HEK293 (cell line): ENCODE results near the gene ANAPC2.
A peak's percentile ranks its signal among the peaks of the same experiment; 100 is the strongest.

Experiments used
- CTCF ChIA-PET: fragments of 350-600 bp; formaldehyde crosslinking; extraction: SDS; loops from one replicate; lab custom pipeline; 2021; ENCODE audit warnings: antibody characterized with exemption; lab: Yijun Ruan, JAX
- POLR2A ChIA-PET: fragments of 300-600 bp; formaldehyde crosslinking; extraction: SDS; loops from one replicate; lab custom pipeline; 2020; ENCODE audit warnings: antibody characterized with exemption, inconsistent platforms; lab: Yijun Ruan, JAX
- H3K27ac ChIP-seq: fragments of 200-500 bp; sonication (Bioruptor generic); 2 replicates; pipeline ENCODE4 v1.5.1; 2014; ENCODE audit warnings: low read depth, low read length, control low read depth, inconsistent platforms; ENCODE audit errors: extremely low read depth
- H3K36me3 ChIP-seq, 2 experiments: fragments of 200-500 bp in 1 of 2; sonication (Bioruptor generic) in 1 of 2; 1 replicate in 1 of 2; 2 replicates in 1 of 2; pipeline ENCODE4 v1.5.1; 2014 to 2017; ENCODE audit warnings: inconsistent platforms in 2 of 2, low read length in 2 of 2; ENCODE audit not compliant: control insufficient read depth in 2 of 2, insufficient read depth in 1 of 2
- H3K4me1 ChIP-seq: fragments of 200-500 bp; sonication (Bioruptor generic); 2 replicates; pipeline ENCODE4 v1.5.1; 2014; ENCODE audit warnings: mild to moderate bottlenecking, low read length, inconsistent platforms; ENCODE audit not compliant: control insufficient read depth, insufficient read depth
- H3K4me3 ChIP-seq: 2 replicates; pipeline ENCODE4 v1.5.1; 2011; ENCODE audit warnings: low read depth, mild to moderate bottlenecking, control low read depth, low read length, moderate library complexity
- H3K9me3 ChIP-seq: fragments of 200-500 bp; sonication (Bioruptor generic); 2 replicates; pipeline ENCODE4 v1.5.1; 2014; ENCODE audit warnings: low read depth, low read length, inconsistent platforms; ENCODE audit not compliant: control insufficient read depth, insufficient read depth
- BCL11A ChIP-seq: fragments of 450-650 bp; formaldehyde crosslinking; IDR thresholded peaks from 2 replicates; pipeline ENCODE4 v1.5.1; 2016; ENCODE audit warnings: low read depth, missing biosample characterization, missing genetic modification characterization
- HOXD13 ChIP-seq: sonication (generic); formaldehyde crosslinking; IDR thresholded peaks from 2 replicates; pipeline ENCODE4 v1.8.0; 2022; ENCODE audit warnings: missing genetic modification reagents, borderline replicate concordance
- IKZF3 ChIP-seq: fragments of 450-650 bp; IDR thresholded peaks from 2 replicates; pipeline ENCODE4 v1.5.0; 2018; ENCODE audit warnings: missing biosample characterization, mild to moderate bottlenecking, missing genetic modification characterization, moderate library complexity
- KLF1 ChIP-seq: fragments of 450-650 bp; formaldehyde crosslinking; IDR thresholded peaks from 2 replicates; pipeline ENCODE4 v1.5.1; 2016; ENCODE audit warnings: missing biosample characterization, missing genetic modification characterization
- PATZ1 ChIP-seq: fragments of 450-650 bp; formaldehyde crosslinking; IDR thresholded peaks from 2 replicates; pipeline ENCODE4 v1.5.1; 2016; ENCODE audit warnings: missing biosample characterization, missing genetic modification characterization
- PRDM10 ChIP-seq: fragments of 450-650 bp; formaldehyde crosslinking; IDR thresholded peaks from 2 replicates; pipeline ENCODE4 v1.5.1; 2016; ENCODE audit warnings: missing biosample characterization, missing genetic modification characterization
- ZEB2 ChIP-seq: fragments of 450-650 bp; formaldehyde crosslinking; IDR thresholded peaks from 2 replicates; pipeline ENCODE4 v1.5.1; 2016; ENCODE audit warnings: missing biosample characterization, missing genetic modification characterization
- ZFP69B ChIP-seq: fragments of 450-650 bp; formaldehyde crosslinking; IDR thresholded peaks from 2 replicates; pipeline ENCODE4 v1.5.1; 2016; ENCODE audit warnings: missing biosample characterization, missing genetic modification characterization
- ZNF10 ChIP-seq: fragments of 450-650 bp; formaldehyde crosslinking; IDR thresholded peaks from 2 replicates; pipeline ENCODE4 v1.5.1; 2017; ENCODE audit warnings: missing biosample characterization, missing genetic modification characterization
- ZNF114 ChIP-seq: fragments of 450-650 bp; formaldehyde crosslinking; IDR thresholded peaks from 2 replicates; pipeline ENCODE4 v1.5.0; 2017; ENCODE audit warnings: missing biosample characterization, missing genetic modification characterization
- ZNF140 ChIP-seq: fragments of 450-650 bp; formaldehyde crosslinking; IDR thresholded peaks from 2 replicates; pipeline ENCODE4 v1.5.1; 2016; ENCODE audit warnings: missing biosample characterization, missing genetic modification characterization
- ZNF174 ChIP-seq: fragments of 450-650 bp; formaldehyde crosslinking; IDR thresholded peaks from 2 replicates; pipeline ENCODE4 v1.5.0; 2017; ENCODE audit warnings: missing biosample characterization, mild to moderate bottlenecking, missing genetic modification characterization
- ZNF324 ChIP-seq: fragments of 450-650 bp; formaldehyde crosslinking; IDR thresholded peaks from 2 replicates; pipeline ENCODE4 v1.5.1; 2016; ENCODE audit warnings: missing biosample characterization, missing genetic modification characterization
- ZNF335 ChIP-seq: fragments of 450-650 bp; formaldehyde crosslinking; conservative IDR thresholded peaks from 2 replicates; pipeline ENCODE4 v1.5.1; 2016; ENCODE audit warnings: missing biosample characterization, missing genetic modification characterization
- ZNF366 ChIP-seq: fragments of 450-650 bp; formaldehyde crosslinking; conservative IDR thresholded peaks from 2 replicates; pipeline ENCODE4 v1.5.1; 2016; ENCODE audit warnings: missing biosample characterization, missing genetic modification characterization
- ZNF530 ChIP-seq: fragments of 450-650 bp; formaldehyde crosslinking; IDR thresholded peaks from 2 replicates; pipeline ENCODE4 v1.5.1; 2016; ENCODE audit warnings: low read depth, missing biosample characterization, missing genetic modification characterization
- ZNF571 ChIP-seq: fragments of 450-650 bp; formaldehyde crosslinking; IDR thresholded peaks from 2 replicates; pipeline ENCODE4 v1.5.0; 2017; ENCODE audit warnings: missing biosample characterization, missing genetic modification characterization
- ZNF600 ChIP-seq: fragments of 450-650 bp; formaldehyde crosslinking; IDR thresholded peaks from 2 replicates; pipeline ENCODE4 v1.5.1; 2016; ENCODE audit warnings: missing biosample characterization, missing genetic modification characterization
- ZNF670 ChIP-seq: fragments of 450-650 bp; formaldehyde crosslinking; IDR thresholded peaks from 2 replicates; pipeline ENCODE4 v1.5.1; 2016; ENCODE audit warnings: missing biosample characterization, missing genetic modification characterization, low read depth
- ZNF785 ChIP-seq: fragments of 450-650 bp; formaldehyde crosslinking; IDR thresholded peaks from 2 replicates; pipeline ENCODE4 v1.5.1; 2016; ENCODE audit warnings: missing biosample characterization, missing genetic modification characterization
- ZNF830 ChIP-seq: fragments of 450-650 bp; IDR thresholded peaks from 2 replicates; pipeline ENCODE4 v1.5.0; 2018; ENCODE audit warnings: missing biosample characterization, missing genetic modification characterization, low read depth, mild to moderate bottlenecking, moderate library complexity
- TF ChIP-seq, protein P1 (sequence below): fragments of 450-650 bp; formaldehyde crosslinking; IDR thresholded peaks from 2 replicates; pipeline ENCODE4 v1.5.1; 2016; ENCODE audit warnings: missing biosample characterization, missing genetic modification characterization
- TF ChIP-seq, protein P2 (sequence below): fragments of 450-650 bp; formaldehyde crosslinking; IDR thresholded peaks from 2 replicates; pipeline ENCODE4; 2016; ENCODE audit warnings: missing biosample characterization, missing genetic modification characterization
- TF ChIP-seq, protein P3 (sequence below): IDR thresholded peaks from 2 replicates; pipeline ENCODE4 v1.6.1; 2011; ENCODE audit warnings: mild to moderate bottlenecking, low read depth, low read length, borderline replicate concordance
- TF ChIP-seq, protein P4 (sequence below): fragments of 450-650 bp; formaldehyde crosslinking; IDR thresholded peaks from 2 replicates; pipeline ENCODE4 v1.5.1; 2016; ENCODE audit warnings: missing biosample characterization, missing genetic modification characterization

ANAPC2 gene

GRCh38 chr9:137201205-137201868, 13.0 kb upstream of the ANAPC2 start:
- no peaks in the 10 kb centered on the region for H3K9me3 ChIP-seq
- H3K36me3 ChIP-seq, result peaks cover 0 to 3% of the 10 kb centered on the region in 2 experiments; a peak in 1 of 3 replicates
- peaks cover 9% of the 10 kb centered on the region for H3K4me1 ChIP-seq
- ChIA-PET POLR2A (interaction anchor here (0.6 to 16.6 kb wide), 31 partner anchors 8 to 529 kb away, joined by 3 to 304 read pairs (median 5); partner anchors contain the start of genes ANAPC2, CYSRT1, GRIN1 and MAN1B1), CTCF (interaction anchor here (0.6 to 1.1 kb wide), 6 partner anchors 12 to 413 kb away, joined by 3 to 5 read pairs (median 3); partner anchors contain the start of genes ANAPC2, RNF224 and SSNA1)
- H3K27ac ChIP-seq, result peak overlapping the region; percentile 35; the same call in 1 of the 2 replicates
- peak overlapping the region; percentile 86 for H3K4me3 ChIP-seq
- TF ChIP-seq ZNF10 (tag by site-specific recombination) (peak; percentile 43; the same call in 1 of the 2 replicates), ZNF114 (no peak), ZNF366 (0 out of 2 replicates have a peak, but pooled peaks have one; percentile 18), ZNF140 (tag by site-specific recombination) (no peak), PRDM10 (no peak), ZEB2 (0 out of 2 replicates have a peak, but pooled peaks have one; percentile 73), KLF1 (tag by site-specific recombination) (0 out of 2 replicates have a peak, but pooled peaks have one; percentile 6), ZNF600 (tag by site-specific recombination) (0 out of 2 replicates have a peak, but pooled peaks have one; percentile 5), ZFP69B (peak; percentile 65; the same call in 1 of the 2 replicates), BCL11A (tag by site-specific recombination) (0 out of 2 replicates have a peak, but pooled peaks have one; percentile 10), ZNF571 (tag by site-specific recombination) (no peak), HOXD13 (CRISPR knock-in tag) (no peak), ZNF335 (tag by site-specific recombination) (peak; percentile 99), PATZ1 (0 out of 2 replicates have a peak, but pooled peaks have one; percentile 14), ZNF530 (no peak), IKZF3 (tag by site-specific recombination) (no peak), ZNF830 (no peak), ZNF174 (tag by site-specific recombination) (no peak), ZNF324 (no peak), ZNF785 (tag by site-specific recombination) (no peak), ZNF670 (no peak)
- TF ChIP-seq, protein P1, sequence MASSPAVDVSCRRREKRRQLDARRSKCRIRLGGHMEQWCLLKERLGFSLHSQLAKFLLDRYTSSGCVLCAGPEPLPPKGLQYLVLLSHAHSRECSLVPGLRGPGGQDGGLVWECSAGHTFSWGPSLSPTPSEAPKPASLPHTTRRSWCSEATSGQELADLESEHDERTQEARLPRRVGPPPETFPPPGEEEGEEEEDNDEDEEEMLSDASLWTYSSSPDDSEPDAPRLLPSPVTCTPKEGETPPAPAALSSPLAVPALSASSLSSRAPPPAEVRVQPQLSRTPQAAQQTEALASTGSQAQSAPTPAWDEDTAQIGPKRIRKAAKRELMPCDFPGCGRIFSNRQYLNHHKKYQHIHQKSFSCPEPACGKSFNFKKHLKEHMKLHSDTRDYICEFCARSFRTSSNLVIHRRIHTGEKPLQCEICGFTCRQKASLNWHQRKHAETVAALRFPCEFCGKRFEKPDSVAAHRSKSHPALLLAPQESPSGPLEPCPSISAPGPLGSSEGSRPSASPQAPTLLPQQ (tag by site-specific recombination), result peak; percentile 69; the same call in 1 of the 2 replicates
- TF ChIP-seq, protein P2, sequence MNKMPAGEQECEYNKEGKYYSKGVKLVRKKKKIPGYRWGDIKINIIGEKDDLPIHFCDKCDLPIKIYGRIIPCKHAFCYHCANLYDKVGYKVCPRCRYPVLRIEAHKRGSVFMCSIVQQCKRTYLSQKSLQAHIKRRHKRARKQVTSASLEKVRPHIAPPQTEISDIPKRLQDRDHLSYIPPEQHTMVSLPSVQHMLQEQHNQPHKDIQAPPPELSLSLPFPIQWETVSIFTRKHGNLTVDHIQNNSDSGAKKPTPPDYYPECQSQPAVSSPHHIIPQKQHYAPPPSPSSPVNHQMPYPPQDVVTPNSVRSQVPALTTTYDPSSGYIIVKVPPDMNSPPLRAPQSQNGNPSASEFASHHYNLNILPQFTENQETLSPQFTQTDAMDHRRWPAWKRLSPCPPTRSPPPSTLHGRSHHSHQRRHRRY (tag by site-specific recombination), result no peak
- TF ChIP-seq, protein P3, sequence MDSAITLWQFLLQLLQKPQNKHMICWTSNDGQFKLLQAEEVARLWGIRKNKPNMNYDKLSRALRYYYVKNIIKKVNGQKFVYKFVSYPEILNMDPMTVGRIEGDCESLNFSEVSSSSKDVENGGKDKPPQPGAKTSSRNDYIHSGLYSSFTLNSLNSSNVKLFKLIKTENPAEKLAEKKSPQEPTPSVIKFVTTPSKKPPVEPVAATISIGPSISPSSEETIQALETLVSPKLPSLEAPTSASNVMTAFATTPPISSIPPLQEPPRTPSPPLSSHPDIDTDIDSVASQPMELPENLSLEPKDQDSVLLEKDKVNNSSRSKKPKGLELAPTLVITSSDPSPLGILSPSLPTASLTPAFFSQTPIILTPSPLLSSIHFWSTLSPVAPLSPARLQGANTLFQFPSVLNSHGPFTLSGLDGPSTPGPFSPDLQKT, result no peak
- TF ChIP-seq, protein P4, sequence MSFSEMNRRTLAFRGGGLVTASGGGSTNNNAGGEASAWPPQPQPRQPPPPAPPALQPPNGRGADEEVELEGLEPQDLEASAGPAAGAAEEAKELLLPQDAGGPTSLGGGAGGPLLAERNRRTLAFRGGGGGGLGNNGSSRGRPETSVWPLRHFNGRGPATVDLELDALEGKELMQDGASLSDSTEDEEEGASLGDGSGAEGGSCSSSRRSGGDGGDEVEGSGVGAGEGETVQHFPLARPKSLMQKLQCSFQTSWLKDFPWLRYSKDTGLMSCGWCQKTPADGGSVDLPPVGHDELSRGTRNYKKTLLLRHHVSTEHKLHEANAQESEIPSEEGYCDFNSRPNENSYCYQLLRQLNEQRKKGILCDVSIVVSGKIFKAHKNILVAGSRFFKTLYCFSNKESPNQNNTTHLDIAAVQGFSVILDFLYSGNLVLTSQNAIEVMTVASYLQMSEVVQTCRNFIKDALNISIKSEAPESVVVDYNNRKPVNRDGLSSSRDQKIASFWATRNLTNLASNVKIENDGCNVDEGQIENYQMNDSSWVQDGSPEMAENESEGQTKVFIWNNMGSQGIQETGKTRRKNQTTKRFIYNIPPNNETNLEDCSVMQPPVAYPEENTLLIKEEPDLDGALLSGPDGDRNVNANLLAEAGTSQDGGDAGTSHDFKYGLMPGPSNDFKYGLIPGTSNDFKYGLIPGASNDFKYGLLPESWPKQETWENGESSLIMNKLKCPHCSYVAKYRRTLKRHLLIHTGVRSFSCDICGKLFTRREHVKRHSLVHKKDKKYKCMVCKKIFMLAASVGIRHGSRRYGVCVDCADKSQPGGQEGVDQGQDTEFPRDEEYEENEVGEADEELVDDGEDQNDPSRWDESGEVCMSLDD (tag by site-specific recombination), result peak; percentile 31; the same call in 1 of the 2 replicates
